K562 (cell line): ENCODE measurements around the gene MFSD6. TPM values are rescaled to one million over a fixed set of nuclear protein-coding genes. Genes with fewer than 3 reads are reported as not detected.

Experiments
- ATAC-seq: fragments of 200-7000 bp; cut with Tn5 transposase; 3 replicates; pipeline ENCODE4 v1.9.1; 2020; ENCODE audit warnings: moderate library complexity
- BruUV-seq: library from RNA; stranded (reverse); fragments of 400-500 nt; replicated peaks from 2 replicates; lab custom pipeline; 2021; lab: Mats Ljungman, UMichigan
- CTCF ChIA-PET: fragments of 300-600 bp; formaldehyde crosslinking; extraction: SDS; loops from one replicate; lab custom pipeline; 2021; ENCODE audit warnings: low intra/inter-chr PET ratio; lab: Yijun Ruan, JAX
- POLR2A ChIA-PET: fragments of 300-600, 350-650 bp; sonication (Branson Sonifier 250); formaldehyde crosslinking; extraction: SDS; loops from one replicate; lab custom pipeline; 2021; ENCODE audit warnings: antibody characterized with exemption, inconsistent platforms; lab: Yijun Ruan, JAX
- DNase-seq, 4 experiments: peaks; one replicate each; pipeline versions ENCODE4 v3.0.0 to v3.0.0-alpha.2; 2011 to 2018; ENCODE audit warnings: low spot score in 3 of 4, mixed read lengths in 3 of 4; ENCODE audit errors: extremely low read depth in 1 of 4
- FAIRE-seq: peaks from 2 replicates; lab custom pipeline; 2011; peaks lifted over from hg19 to GRCh38; lab: Jason Lieb, UNC
- H2AFZ ChIP-seq: 2 replicates; pipeline ENCODE4 v1.6.0; 2011; ENCODE audit warnings: low read depth, low read length, control low read depth, inconsistent platforms
- H3K27ac ChIP-seq: fragments of 200-600 bp; 3 replicates; pipeline ENCODE4 v1.8.0; 2011; ENCODE audit warnings: low read depth, mild to moderate bottlenecking, control low read depth, inconsistent platforms, low read length, moderate library complexity, mixed read lengths; ENCODE audit errors: extremely low read depth
- H3K27me3 ChIP-seq, 2 experiments: fragments of 300-600 bp in 1 of 2; 2 replicates in 1 of 2; 3 replicates in 1 of 2; pipeline versions ENCODE4 v1.6.0 to v1.8.0; 2011; ENCODE audit warnings: inconsistent platforms in 2 of 2, low read length in 2 of 2, mild to moderate bottlenecking in 1 of 2, mixed read lengths in 1 of 2, moderate library complexity in 1 of 2; ENCODE audit not compliant: control insufficient read depth in 2 of 2, insufficient read depth in 2 of 2
- H3K36me3 ChIP-seq: fragments of 300-600 bp; 3 replicates; pipeline ENCODE4 v1.8.0; 2011; ENCODE audit warnings: mild to moderate bottlenecking, low read length, inconsistent platforms; ENCODE audit not compliant: control insufficient read depth, insufficient read depth
- H3K4me1 ChIP-seq, 2 experiments: fragments of 200-600 bp in 1 of 2; replicated peaks in 1 of 2; 2 replicates in 1 of 2; 3 replicates in 1 of 2; pipeline versions ENCODE4 v1.5.1 to v1.8.0; 2011; ENCODE audit warnings: inconsistent platforms in 2 of 2, low read length in 2 of 2, mild to moderate bottlenecking in 1 of 2, mixed read lengths in 1 of 2, moderate library complexity in 1 of 2; ENCODE audit not compliant: control insufficient read depth in 2 of 2, insufficient read depth in 2 of 2
- H3K4me2 ChIP-seq: 2 replicates; pipeline ENCODE4 v1.6.1; 2011; ENCODE audit warnings: low read length, control low read depth, inconsistent platforms, mixed read lengths; ENCODE audit not compliant: insufficient read depth
- H3K4me3 ChIP-seq: fragments of 200-600 bp; sonication (generic), shearing (Covaris generic); 2 replicates; pipeline ENCODE4 v1.5.1; 2016; ENCODE audit warnings: control low read depth, inconsistent platforms
- H3K79me2 ChIP-seq: fragments of 200-600 bp; 3 replicates; pipeline ENCODE4 v1.8.0; 2011; ENCODE audit warnings: low read length, inconsistent platforms; ENCODE audit not compliant: control insufficient read depth, insufficient read depth
- H3K9ac ChIP-seq, 2 experiments: 2 replicates each; pipeline versions ENCODE4 v1.6.0 to v1.6.1; 2011; ENCODE audit warnings: low read depth in 2 of 2, low read length in 2 of 2, control low read depth in 1 of 2, inconsistent platforms in 1 of 2, mild to moderate bottlenecking in 1 of 2, mixed read lengths in 1 of 2; ENCODE audit not compliant: insufficient read depth in 1 of 2
- H3K9me1 ChIP-seq: one replicate; pipeline ENCODE4 v1.6.0; 2011; ENCODE audit warnings: inconsistent platforms, mild to moderate bottlenecking, low read length, moderate library complexity; ENCODE audit not compliant: control insufficient read depth, insufficient read depth
- H3K9me3 ChIP-seq: replicated peaks from 2 replicates; pipeline ENCODE4 v1.5.1; 2011; ENCODE audit warnings: low read depth, low read length, inconsistent platforms; ENCODE audit not compliant: control insufficient read depth, insufficient read depth
- H4K20me1 ChIP-seq: replicated peaks from 2 replicates; pipeline ENCODE4 v1.6.1; 2011; ENCODE audit warnings: low read length, inconsistent platforms, mixed read lengths; ENCODE audit not compliant: control insufficient read depth, insufficient read depth
- CHD1 ChIP-seq: fragments of 200-600 bp; sonication (generic); IDR thresholded peaks from one replicate; pipeline ENCODE4 v1.6.1; 2012; ENCODE audit warnings: mild to moderate bottlenecking, moderate library complexity, low read length, inconsistent platforms
- EZH2 ChIP-seq: IDR thresholded peaks from 2 replicates; pipeline ENCODE4 v1.6.1; 2012; ENCODE audit warnings: low read depth, mild to moderate bottlenecking, inconsistent platforms, low read length, borderline replicate concordance
- FIP1L1 ChIP-seq: fragments of 200-400 bp; formaldehyde crosslinking; IDR thresholded peaks from 2 replicates; pipeline ENCODE4 v1.6.1; 2018; ENCODE audit warnings: mild to moderate bottlenecking, low read depth, low read length; ENCODE audit not compliant: poor library complexity, severe bottlenecking
- FOXK1 ChIP-seq: sonication (generic); formaldehyde crosslinking; IDR thresholded peaks from 2 replicates; pipeline ENCODE4 v1.8.0; 2022; ENCODE audit warnings: missing genetic modification reagents, mild to moderate bottlenecking, borderline replicate concordance
- NEUROD1 ChIP-seq: fragments of 150-350 bp; IDR thresholded peaks from 2 replicates; pipeline ENCODE4 v1.6.1; 2014; ENCODE audit warnings: borderline replicate concordance, low read length, low read depth; ENCODE audit not compliant: partially characterized antibody
- PRMT5 ChIP-seq: sonication (generic); formaldehyde crosslinking; IDR thresholded peaks from 2 replicates; pipeline ENCODE4 v1.5.0; 2020; ENCODE audit warnings: missing genetic modification reagents
- RBM14 ChIP-seq: fragments of 200-400 bp; formaldehyde crosslinking; IDR thresholded peaks from 2 replicates; pipeline ENCODE4 v1.6.1; 2018; ENCODE audit warnings: low read depth, mild to moderate bottlenecking, low read length, moderate library complexity, borderline replicate concordance; ENCODE audit not compliant: insufficient read depth
- RERE ChIP-seq: sonication (generic); formaldehyde crosslinking; IDR thresholded peaks from 2 replicates; pipeline ENCODE4 v1.8.0; 2023; ENCODE audit warnings: missing genetic modification reagents, mild to moderate bottlenecking, borderline replicate concordance
- SIN3B ChIP-seq: fragments of 450-650 bp; IDR thresholded peaks from 2 replicates; pipeline ENCODE4 v1.6.1; 2017; ENCODE audit warnings: low read depth, mild to moderate bottlenecking, moderate library complexity
- TAF15 ChIP-seq: fragments of 200-400 bp; formaldehyde crosslinking; IDR thresholded peaks from 2 replicates; pipeline ENCODE4 v1.6.1; 2017; ENCODE audit warnings: mild to moderate bottlenecking, low read depth, low read length, moderate library complexity
- ZNF121 ChIP-seq: sonication (generic); formaldehyde crosslinking; conservative IDR thresholded peaks from 2 replicates; pipeline ENCODE4 v1.8.0; 2022; ENCODE audit warnings: missing genetic modification reagents
- ZNF165 ChIP-seq: fragments of 250-450 bp; sonication (Bioruptor Pico); IDR thresholded peaks from 2 replicates; pipeline ENCODE4 v1.4.0; 2020; ENCODE audit warnings: borderline replicate concordance
- ZNF717 ChIP-seq: fragments of 250-450 bp; sonication (Bioruptor Pico); IDR thresholded peaks from 2 replicates; pipeline ENCODE4 v1.5.0; 2021
- WGBS: fragments of 100-300 bp; shearing (Covaris generic); methylation state at CpG from one replicate; pipeline ENCODE4 v1.1.6; 2016; ENCODE audit warnings: low coverage, mixed read lengths; ENCODE audit not compliant: insufficient coverage; ENCODE audit errors: missing lambda C conversion rate; 5-methylcytosine and 5-hydroxymethylcytosine counted together
- in situ Hi-C: fragments of 300-500 bp; cut with MboI; formaldehyde crosslinking; loops from 4 replicates; pipeline ENCODE4 v1.15.0; 2018; ENCODE audit warnings: inconsistent platforms, mixed read lengths
- intact Hi-C: fragments of 100-400 bp; cut with micrococcal nuclease; formaldehyde crosslinking; loops from 2 replicates; pipeline ENCODE4 v1.14.2; 2022
- polyA plus RNA-seq, 8 experiments: library from polyadenylated mRNA; depleted of rRNA in 4 of 8; stranded (reverse) in 5 of 8; unstranded in 3 of 8; fragments of >200 nt; fragmentation: Nextera tagmentation in 2 of 8; fragmentation: Illumina TruSeq in 1 of 8; extraction: Ambion mirVana in 2 of 8; extraction: Trizol in 1 of 8; gene quantifications; 2 replicates each; pipeline versions ENCODE4 v1.2.1 to v1.2.3, GENCODE V29; 2011 to 2014; ENCODE audit warnings: inconsistent platforms in 1 of 8, missing spikeins in 1 of 8
- total RNA-seq, 7 experiments: library from RNA; depleted of rRNA in 6 of 7; stranded (reverse); fragments of >200 nt in 6 of 7; fragmentation: Illumina TruSeq in 2 of 7; extraction: Trizol in 2 of 7; gene quantifications; 2 replicates each; pipeline versions ENCODE4 v1.2.1 to v1.2.3, GENCODE V29; 2011 to 2021; ENCODE audit warnings: low replicate concordance in 1 of 7
- TF ChIP-seq, protein P1 (sequence below), 2 experiments: fragments of 450-650 bp; IDR thresholded peaks; 2 replicates each; pipeline ENCODE4 v1.6.1; 2016

Gene MFSD6
- total and polyA plus RNA-seq, 9 of the 15 experiments (the other 6 are each of a cell fraction or from before 2014, with no cell fraction given), result 1.1 to 7.9 (median 4.4) TPM

DNA sequence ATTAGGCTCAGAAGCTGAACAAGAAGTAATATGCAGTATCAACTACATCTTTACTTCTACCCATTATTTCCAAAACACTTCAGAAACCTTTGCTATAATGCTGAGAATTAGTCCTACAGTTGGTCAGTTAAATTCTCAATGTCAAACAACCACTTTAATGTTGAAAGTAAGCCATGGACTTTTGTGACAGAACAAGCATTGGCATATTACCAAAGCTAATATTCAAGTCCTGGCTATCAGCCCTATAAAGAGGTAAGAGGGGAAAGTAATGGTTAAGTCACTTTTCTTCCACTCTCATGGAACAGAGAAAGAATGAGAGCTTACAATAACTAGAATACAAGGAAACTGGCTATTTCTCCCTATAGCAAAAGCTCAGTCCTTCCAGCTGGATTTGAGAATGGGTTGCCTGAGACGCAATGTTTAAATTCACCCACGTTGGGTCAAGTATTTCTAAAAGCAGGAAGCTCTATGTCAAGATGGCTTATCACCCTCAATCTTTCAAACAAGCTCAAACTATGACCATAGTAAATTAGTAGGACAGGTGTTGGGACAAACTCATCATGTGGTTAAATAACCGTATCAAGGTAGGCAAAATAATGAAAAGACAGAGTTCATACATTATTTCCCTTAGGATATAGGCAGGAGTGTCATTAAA is 31.4 kb upstream of the MFSD6 start:
- ATAC-seq (no peak), DNase-seq (no peak), FAIRE-seq (no peak)
- Histone ChIP-seq H3K27me3 (no peaks in the 10 kb centered on the region), H3K79me2 (no peaks in the 10 kb centered on the region), H3K4me2 (no peak overlapping the region), H3K9me3 (no peaks in the 10 kb centered on the region), H2AFZ (no peak overlapping the region), H3K4me1 (peaks cover 5 to 32% of the 10 kb centered on the region in 2 experiments; a peak in 4 of 5 replicates), H3K4me3 (no peak overlapping the region), H3K9me1 (no peaks in the 10 kb centered on the region), H3K9ac (no peak overlapping the region), H3K27ac (no peak overlapping the region), H3K36me3 (no peaks in the 10 kb centered on the region), H4K20me1 (no peaks in the 10 kb centered on the region)
- intact Hi-C loops (no loop called here), in situ Hi-C loops (no loop called here)
- BruUV-seq, result no TSS peak
- TF ChIP-seq PRMT5 (CRISPR knock-in tag) (no peak), EZH2 (no peak), CHD1 (no peak), FIP1L1 (no peak), FOXK1 (CRISPR knock-in tag) (no peak), RERE (CRISPR knock-in tag) (no peak), SIN3B (no peak), NEUROD1 (no peak), TAF15 (no peak), ZNF717 (CRISPR knock-in tag) (no peak), ZNF121 (CRISPR knock-in tag) (no peak), RBM14 (no peak), ZNF165 (CRISPR knock-in tag) (no peak)
- TF ChIP-seq, protein P1, sequence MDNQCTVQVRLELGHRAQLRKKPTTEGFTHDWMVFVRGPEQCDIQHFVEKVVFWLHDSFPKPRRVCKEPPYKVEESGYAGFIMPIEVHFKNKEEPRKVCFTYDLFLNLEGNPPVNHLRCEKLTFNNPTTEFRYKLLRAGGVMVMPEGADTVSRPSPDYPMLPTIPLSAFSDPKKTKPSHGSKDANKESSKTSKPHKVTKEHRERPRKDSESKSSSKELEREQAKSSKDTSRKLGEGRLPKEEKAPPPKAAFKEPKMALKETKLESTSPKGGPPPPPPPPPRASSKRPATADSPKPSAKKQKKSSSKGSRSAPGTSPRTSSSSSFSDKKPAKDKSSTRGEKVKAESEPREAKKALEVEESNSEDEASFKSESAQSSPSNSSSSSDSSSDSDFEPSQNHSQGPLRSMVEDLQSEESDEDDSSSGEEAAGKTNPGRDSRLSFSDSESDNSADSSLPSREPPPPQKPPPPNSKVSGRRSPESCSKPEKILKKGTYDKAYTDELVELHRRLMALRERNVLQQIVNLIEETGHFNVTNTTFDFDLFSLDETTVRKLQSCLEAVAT (IDR thresholded peaks at IDR 0.05), result no peak
- CTCF ChIA-PET, result no interaction called here
- WGBS, result 45% methylated on average over 3 of the region's 3 CpGs
- POLR2A ChIA-PET, result no interaction called here
